HG03103 (cell line): Measurements from ENCODE around the gene POU2F3.

ENCODE experiments used
- ATAC-seq: cut with Tn5 transposase; IDR thresholded peaks from one replicate; pipeline ENCODE4 v1.9.1; 2021; ENCODE audit warnings: low read depth; ENCODE audit not compliant: unreplicated experiment

POU2F3 gene

DNA sequence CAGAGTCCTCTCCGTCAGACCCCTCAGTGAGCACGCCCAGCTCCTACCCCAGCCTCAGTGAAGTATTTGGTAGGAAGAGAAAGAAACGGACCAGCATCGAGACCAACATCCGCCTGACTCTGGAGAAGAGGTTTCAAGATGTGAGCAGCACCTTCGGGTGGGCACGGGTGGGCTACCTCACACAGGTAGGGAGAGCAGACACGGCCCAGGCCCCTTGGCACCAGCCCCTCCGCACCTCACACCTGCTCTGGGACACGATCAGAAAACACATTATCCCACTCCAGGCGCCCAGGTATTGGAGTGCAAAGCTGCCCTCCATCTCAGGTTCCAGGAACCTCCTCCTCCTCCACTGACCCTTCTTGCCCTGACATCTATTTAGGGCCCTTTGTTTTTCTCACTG, 67.5 kb downstream of the POU2F3 start:
- no peak for ATAC-seq

DNA sequence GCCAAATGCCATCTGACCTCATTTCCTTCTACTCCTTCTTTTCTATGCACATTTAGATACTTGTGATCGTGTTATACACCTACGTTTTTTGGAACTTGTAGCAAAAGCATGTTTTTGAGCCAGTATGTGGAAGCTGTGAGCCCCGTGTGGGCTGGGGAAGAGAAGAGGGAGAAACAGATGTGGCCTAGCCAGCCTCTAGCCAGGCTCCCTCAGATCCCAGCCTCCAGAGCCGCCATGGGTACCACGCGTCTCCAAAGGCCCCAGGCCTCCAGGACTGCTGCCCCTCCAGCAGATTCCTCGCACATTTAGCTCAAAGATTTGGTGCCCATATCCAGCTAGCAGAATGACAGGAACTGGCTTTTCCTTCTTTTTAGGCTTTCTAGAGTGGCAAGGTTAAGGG, 68.1 kb downstream of the POU2F3 start:
- ATAC-seq = no peak

DNA sequence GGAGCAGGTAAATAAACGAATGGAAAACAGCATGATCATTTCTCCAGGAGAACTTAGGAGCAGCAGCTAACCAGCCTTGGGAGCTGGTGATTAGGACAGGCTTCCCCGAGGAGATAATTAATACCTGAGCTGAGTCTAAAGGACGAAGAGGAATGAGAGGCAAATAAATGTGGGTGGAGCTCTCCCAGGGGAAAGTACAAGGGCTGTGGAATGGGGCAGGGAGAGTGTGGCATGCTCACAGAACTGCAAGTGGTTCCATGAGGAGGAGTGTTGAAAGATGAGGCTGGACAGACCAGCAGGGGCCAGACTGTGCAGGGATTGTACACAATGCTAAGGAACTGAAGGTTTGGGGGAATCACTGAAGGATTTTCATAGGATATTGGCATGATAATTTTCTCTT, 70.9 kb downstream of the POU2F3 start:
- no peak for ATAC-seq

DNA sequence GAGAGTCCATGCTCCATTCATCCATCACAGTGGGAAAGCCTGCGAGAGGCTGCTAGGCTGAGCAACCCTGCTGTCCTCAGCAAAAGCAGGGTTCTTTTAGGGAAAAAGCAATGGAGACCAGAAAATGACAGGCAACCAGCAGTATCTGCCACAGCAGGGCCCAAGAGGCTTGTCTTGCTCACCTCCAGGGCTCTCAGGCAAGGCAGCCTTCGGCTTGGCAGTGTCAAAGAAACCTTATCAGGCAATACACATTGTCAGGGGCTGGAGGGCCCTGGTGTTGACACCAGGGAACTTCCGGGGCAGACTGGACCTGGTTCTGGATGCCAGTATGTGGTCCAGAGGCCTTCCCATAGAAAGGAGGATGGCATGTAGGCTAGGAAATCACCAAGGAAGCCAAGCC, 74.9 kb downstream of the POU2F3 start:
- no peak for ATAC-seq

DNA sequence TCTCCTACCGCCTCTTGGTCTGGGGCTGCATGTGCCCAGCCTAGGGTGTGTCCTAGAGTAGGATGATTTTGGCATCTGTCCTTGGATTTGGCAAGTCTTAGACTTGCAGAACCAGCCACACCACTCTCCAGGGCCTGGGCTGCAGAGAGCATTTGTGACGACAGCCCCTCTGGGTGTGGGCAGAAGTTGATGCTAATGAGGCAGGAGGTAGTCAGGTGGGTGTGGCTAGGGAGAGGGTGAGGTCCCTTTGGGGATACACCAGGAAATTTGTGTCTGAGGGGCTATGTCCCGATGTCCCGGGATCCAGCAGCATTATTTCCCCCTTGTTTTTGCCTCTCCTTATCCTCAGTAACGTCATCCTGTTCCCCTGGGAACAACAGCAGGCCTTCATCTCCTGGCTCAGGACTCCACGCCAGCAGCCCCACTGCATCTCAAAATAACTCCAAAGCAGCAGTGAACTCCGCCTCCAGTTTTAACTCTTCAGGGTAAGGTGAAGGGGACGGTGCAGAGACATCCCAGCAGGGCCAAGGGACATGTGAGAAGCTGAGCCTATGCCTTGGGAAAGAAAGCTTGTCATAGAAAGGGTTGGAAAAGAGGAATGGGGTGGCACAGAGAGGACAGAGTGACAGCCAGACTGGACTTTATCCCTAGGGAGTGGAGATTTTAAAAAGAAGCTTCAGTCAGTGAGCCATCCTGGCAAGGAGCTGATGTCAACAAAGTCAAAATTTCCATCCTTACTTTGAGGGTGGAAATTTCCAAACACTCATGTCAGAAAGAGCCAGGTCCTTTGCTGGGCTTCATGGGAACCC, 77.1 kb downstream of the POU2F3 start:
- no peak for ATAC-seq

DNA sequence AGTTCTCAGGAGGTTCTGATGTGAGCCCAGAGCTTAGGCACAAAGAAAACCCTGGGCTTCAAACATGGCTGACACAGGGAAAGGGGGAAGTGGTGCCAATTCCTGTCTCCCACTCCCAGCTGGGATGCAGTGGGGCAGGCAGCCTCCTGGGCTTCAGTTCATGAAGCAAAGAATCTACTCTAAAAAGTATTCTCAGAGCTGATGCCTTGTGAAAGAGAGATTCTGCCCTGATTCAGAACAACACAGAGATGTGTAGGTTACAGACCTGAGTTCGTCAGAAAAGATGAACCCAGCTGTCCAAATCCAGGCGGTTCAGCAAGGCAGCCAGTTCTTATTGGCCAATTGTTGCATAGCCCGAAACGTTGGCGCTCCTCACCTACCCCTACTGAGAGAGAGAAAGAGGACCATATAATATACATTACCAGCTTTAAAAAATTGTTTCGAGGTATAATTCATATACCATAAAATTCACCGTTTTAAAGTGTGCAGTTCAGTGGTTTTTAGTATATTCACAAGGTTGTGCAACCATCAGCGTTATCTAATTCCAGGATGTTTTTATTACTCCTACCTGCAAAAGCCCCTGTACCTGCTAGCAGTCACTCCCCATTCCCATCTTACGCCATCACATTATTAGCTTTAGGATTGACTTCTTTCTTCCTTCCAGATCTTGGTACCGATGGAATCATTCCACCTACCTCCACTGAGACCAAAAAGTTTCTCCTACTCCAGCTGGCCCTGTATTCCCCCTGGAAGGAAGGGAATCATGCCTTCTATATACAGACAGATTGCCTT, 77.9 kb downstream of the POU2F3 start:
- no peak for ATAC-seq

DNA sequence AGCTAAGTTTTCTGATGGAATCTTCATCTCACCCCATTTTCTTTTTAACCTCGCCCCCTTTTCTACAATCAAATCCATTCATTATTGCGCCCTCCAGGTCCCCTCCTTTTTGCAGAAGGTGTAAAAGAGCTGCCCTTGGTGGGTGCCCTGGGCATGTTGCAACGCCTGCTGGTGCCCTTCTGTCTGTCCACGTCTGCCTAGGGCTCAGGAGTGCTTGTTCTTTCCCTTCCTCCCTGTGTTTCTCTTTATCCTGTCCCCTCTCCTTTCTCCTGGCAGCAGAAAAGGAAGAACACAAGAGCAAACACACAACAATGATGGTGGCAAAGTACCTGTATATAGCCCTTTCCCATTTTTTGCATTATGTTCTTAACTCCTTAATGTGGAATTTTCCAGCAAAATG, 79.0 kb downstream of the POU2F3 start:
- no peak for ATAC-seq

DNA sequence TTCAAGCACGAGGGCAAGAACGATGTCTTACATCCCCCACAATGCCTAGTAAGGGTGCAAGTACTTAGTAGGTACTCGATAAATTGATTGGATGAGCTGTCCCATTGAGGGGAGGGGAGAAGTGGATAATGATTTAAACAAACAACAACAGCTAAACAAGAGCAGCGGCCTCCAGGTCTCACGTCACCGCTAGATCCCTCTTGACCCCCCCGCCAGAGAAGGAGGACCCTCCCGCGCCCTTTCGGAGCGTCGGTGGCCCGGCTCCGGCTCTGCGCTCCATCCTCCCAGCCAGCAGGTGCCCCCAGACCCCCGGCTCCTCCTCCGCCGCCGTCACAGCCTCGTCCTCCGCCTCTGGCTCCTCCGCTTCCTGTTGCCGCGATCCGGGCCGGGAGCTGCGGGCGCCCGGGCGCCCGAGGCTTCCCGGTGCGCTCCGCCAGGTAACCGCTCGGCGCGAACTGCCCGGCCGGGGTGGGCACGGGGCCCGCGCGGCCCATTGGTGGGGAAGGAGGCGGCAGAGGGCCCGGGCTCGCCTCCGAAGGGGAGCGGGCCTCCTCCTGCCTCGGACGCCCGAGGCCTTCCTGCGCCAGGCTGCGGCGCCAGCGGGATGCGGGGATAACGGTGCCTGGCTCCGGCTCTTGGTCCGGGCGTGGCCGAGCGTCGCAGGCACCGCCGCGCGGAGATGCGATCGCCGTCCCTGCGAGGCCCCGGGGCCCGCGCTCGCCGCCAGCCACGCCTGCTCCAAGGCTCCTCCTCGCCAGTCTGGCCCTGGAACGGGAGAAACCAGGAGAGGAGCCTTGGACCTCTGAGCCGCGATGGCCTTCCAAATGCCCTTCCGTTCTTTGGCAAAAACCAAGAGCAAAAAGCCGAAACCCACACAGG, 85.2 kb downstream of the POU2F3 start, which contains the start of gene TLCD5:
TLCD5 (plus strand) TSS at position 368 of the 879 bp plus-strand sequence. CDS start 2,143 bp downstream, outside the sequence.
- no peak for ATAC-seq

DNA sequence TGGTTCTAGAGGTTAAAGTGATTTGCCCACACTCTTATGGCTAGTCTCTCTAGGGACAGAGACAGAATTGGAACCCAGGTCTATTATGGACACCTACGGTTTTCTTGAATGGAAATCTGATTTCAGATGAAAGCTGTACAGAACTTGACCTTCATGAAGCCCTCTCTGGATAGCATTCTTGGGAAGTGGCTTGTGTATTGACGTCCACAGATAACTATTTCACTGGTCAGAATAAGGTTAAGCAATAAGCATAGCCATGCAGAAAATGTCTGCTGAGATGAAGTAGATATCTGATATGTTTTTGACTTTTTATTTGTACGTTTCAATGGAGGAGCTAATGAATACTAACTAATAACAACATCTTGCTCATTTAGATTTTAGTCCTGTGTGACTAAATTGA, 86.3 kb downstream of the POU2F3 start:
- no peak for ATAC-seq

DNA sequence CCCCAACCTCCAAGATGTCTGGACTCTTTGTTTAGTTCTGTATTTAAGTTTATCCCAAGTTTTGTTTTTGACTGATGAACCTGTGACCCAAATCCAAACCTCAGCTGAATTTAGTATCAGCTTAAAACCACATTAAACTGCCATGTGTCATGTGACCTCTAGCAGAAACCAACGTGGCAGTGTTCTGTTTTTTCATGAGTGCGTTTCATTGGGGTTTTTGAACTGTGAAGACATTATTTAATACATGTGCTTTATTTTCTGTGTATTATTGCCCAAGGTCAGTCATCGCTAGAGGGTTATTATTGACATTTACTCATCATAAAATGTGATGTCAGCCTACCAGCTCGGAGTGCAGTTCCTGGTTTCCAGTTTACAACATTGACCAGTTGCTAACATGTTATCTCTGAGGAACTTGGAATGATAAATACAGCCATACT, 86.9 kb downstream of the POU2F3 start:
- no peak for ATAC-seq

DNA sequence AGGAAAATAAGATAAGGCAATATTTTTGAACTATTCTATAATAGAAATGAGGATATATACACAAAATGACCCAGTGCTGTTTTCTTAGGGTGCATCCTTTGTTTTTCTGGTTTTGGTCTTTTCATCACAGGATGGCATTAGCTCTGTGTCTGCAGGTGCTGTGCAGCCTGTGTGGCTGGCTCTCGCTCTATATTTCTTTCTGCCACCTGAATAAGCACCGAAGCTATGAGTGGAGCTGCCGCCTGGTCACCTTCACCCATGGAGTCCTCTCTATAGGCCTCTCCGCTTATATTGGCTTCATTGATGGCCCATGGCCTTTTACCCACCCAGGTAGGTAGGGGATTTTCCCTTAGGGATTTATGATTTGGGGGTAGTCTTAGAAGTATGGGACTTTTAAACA, 87.4 kb downstream of the POU2F3 start:
- ATAC-seq = no peak

DNA sequence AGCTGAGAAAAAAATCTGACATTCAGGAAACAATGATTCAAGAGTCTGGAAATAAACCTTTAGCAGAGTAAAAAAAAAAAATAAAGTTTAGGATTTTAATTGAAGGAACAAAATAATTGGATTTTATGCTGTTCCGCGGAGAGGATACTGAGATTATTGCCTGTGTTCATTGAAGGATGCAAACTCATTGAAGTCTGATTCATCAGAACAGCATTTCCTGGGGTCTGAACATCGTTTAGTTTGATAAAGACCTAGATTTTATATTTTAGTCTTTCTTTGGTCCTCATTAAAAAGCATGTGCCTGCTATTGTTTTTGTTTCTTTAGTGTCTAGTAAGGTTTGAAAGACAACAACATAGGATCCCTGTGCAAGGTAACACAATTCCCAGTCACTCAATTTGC, 89.6 kb downstream of the POU2F3 start:
- no peak for ATAC-seq

DNA sequence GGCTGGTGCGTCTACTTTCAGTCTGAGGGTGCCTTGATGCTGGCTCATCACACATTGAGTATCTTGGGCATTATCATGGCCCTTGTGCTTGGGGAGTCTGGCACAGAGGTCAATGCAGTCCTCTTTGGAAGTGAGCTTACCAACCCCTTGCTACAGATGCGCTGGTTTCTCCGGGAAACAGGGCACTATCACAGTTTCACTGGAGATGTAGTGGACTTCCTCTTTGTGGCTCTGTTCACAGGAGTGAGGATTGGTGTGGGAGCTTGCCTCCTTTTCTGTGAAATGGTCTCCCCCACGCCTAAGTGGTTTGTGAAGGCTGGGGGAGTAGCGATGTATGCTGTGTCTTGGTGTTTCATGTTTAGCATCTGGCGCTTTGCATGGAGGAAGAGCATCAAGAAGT, 90.1 kb downstream of the POU2F3 start:
- ATAC-seq = no peak

DNA sequence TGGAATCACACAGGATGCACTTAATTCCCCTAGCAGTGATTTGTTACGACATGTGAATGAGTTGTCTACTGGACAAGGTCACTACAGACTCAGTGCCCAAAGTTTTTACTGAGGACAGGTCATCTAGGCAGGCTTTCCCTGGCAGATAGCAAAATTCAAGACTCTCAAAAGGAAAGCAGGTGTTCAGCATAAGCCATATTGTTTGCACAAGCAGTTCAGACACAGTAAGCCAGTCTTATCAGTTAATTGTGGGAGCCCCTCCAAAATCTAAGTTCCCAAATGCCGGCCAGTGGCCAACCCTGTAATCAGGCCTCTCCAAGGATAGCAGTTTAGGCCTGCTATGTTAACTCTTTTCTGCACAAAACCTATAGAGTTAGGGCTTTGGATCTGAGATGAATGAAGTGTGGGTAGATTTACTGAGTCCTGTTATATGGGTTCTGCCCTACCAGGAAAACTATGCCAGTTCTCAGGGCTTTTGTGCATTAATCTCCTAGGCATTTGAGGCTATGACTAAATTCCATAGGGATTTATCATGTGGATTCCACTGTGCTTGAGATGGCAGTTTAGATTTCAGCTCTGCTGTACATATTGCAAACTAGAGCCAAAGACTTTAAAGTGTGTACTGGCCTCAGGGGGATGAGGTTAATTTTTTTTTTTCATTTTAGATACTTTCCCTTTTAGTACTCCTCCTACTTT, 91.5 kb downstream of the POU2F3 start:
- ATAC-seq = no peak

DNA sequence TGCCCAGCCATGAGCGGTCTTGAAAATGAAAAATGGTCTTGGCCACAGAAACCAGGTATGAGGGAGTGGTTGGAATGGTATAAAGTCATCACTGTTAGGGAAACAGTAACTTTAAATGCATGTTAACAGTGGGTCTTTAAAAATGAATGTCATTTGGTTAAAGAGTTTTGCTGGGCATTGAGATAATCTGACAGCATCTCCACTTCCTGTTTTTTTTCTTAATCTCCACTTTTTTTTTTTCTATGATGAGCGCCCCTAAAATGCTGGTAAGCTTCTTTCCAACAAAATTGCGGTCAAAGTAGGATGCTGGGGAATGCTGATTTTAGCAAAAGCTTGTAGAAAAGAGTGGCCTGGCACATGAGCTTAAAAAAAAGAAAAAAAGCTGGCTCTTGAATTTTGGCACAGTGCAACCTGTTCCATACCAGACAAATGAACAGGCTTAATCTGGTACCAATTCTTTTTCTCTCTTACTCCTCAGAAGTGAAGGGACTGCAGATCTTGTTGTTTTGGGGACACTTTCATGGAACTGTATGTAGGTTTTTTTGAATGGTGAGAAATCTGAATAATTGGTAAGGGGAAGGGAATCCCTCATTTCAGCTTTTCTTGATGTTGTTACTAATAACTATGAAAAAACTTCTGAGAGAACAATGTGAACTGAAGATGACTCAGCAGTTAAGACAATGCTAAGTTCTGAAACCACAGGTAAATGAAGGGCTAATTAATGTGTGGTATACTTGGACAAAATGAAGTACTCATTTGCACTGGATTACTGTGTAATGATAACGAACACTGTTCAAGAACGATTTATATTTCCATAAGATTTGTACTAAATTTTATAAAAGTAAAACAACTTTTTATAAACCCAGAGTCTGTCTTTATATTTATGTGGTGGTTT, 93.1 kb downstream of the POU2F3 start:
- ATAC-seq = no peak

DNA sequence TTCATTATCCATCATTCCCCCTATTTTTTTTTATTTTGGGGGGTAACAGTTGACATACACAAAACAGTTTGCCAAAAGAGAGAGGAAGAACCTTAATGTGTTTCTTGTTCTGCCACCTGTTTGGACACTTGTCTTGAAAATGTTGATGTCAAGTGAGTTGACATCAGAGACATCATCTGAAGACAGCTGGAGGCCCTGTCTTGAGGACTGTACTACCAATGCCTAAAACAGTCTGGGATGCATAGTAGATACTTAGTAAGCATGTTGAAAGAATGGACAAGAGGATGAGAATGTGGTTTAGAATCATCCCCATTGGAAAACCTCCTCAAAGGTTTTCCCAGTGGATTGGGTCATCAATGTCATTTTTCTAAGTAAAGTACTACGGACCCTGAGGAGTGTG, 93.9 kb downstream of the POU2F3 start:
- no peak for ATAC-seq

DNA sequence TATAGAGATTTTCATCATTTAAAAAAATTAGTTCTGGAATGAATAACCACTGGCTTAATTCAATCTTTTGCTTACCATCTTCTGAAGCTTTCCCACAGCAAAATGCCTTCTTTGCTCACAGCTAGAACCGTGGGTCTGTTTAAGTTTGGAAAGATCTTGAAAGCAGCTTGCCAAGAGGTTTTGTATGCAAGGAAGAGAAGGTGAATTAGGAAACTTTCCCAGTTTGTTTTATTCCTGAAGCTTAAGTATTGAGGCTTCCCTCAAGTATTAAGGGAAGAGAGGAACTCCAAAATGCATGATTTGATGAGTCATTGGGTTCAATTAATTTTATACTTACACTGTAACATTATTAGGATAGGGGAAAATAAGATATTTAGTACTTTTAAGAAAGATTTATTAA, 94.4 kb downstream of the POU2F3 start:
- ATAC-seq = no peak

DNA sequence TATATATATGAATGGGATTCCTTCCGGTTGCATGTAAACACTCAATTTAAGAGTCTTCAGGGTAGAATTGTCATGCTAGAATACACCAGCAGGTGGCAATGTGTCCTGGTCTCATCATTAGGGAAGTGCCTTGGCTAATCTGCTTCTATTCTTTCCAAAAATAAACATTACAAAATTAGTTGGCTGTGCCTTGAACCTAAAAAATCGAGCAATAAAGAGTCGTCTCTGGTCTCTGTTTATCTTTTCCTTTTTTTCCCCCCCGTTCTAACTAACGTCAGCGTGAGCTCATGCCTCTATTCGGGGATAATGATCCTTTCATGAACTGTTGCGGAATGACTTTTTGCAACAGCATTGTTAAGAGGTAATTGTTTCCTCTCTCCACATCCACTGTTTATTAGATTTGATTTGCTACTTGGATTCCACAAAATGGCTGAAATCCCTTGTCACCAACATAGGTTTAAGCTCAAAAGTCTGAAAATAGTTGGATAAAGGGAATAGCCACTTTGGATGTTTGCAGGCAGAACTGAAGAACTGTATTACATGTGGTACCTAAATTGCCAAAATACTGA, 95.0 kb downstream of the POU2F3 start:
- ATAC-seq = no peak

DNA sequence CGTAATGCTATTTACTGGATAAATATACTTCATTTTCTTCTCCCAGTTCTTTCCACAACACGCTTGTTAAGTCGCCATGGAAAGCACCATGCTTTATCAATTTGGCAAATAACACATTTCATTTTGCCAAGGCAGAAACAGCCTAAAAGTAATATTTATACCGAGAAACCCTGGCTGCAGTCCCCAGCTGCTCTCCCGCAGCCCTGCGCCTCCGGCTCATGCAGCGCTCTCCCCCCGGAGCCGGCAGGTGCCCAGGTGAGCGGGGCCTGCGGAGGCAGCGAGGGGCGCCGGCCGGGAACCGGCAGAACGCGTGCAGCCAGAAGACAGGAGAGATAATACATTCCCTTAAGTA, 95.6 kb downstream of the POU2F3 start:
- no peak for ATAC-seq
